Measurements from ENCODE around the gene CALD1.

The CALD1 gene

DNA sequence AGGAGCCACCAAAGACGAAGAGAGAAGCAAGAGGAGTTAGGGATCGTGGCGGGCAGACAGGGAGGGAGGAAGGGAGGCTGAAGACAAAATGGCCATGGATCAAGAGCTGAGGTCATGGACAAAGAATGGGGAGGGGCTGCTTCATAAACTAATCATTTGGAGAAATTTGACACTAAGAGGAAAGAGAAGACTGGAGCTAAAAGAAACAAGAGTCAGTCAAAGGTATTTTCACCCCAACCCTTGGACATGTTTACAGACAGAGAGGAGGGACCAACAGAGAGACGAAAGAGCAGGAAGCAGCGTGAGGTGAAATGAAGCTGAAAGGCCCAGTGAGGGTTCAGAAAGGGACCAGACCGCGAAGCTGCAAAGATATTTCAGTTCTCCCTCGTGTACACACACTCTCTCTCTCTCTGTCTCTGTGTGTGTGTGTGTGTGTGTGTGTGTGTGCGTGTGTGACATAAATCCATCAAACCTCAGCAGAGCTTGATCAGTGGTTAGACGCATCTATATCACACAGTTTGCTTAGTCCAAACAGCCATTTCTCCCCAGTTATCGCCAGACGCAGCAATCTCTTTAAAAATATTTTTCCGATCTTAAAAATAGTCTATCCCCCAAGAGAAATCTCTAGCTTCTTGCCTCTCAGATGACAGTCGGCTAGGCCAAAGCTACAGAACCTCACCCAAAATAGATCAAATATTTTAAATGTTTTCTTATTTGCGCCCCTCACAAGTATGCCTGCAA lies 12.5 kb upstream of the CALD1 start:
- DNase-seq = no peak

DNA sequence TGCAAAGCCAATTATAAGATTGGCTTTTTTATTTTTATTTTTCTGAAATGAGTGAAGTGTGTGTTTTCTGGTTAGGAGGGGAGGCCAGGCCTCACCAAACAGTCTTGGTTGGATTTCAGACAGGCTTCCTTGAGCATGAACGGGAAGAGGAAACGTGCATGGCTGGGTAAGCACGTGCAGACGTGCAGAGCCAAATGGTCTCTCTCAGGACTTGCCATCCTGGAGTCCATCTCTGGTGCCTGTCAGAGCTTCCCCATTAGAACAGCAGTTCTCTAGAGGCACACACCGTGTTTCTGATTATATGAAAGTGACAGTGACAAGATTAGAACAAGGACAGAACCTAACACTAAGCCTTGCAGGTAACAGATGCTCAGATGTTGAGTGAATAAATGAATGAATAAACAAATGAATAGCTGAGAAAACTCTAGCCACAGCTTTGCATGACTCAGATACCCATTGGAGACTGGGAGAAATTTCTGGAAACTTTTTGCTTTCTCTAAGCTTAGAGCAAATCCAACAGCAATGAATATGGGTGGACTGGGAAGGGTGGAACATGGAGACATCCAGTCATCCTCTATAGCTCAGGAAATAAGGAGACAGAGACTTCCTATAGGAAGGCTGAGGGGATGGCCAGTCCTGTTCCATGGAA lies 11.8 kb upstream of the CALD1 start:
- no peak for DNase-seq

DNA sequence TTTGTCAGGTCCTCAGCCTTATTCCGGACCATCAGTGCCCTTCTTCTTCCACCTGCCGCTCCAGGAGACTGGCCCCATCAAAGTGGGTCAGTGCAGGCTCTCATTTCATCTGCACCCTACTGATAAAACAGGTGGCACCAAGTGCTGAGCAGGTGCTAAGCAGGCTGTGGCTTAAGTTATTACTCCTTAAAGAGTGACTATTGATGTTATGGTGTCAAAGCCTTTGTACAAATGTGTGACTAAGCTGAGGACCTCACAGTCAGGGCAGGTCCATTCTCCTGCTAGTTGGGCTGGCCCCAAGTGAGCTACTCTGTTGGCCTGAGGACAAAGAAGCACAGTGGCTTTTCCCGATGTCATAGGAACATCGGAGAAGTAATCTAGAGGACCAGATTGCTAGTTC lies 11.2 kb upstream of the CALD1 start:
- no peak for DNase-seq

DNA sequence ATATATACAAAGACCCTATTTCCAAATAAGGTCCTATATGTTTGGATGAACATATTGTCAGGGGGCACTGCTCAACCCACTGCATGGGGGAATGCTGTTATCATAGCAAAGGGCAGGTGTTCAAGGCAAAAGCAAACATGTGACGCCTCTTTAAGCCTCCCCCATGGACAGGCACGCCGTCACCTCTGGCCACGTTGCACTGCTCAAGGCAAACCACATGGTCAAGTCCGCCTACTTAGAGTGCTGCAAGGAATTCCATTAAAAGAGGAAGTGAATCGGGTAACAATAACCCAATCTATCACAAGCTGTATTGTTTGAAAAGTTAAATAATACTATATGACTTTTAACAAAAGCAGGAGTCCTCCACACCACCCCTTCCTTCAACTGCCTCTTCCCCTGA lies 8.8 kb upstream of the CALD1 start:
- DNase-seq = no peak

DNA sequence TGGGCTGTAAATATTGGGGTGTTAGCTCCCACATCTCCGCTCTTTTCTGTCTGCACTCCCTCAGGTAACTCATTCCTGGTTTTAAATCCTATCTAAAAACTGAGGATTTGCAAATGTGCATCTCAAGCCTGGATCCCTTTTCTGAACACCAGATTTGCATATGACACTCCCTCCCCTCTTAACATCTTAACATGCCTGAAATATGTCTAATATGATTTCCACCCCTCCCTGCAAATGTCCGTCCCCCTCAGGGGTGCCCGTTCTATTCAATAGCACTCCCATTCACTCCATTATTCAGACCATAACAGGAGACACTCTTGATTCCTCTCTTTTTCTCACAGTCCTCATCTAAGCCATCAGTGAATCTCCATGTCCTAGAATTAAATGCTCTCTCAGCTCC lies 8.3 kb upstream of the CALD1 start:
- DNase-seq = no peak

DNA sequence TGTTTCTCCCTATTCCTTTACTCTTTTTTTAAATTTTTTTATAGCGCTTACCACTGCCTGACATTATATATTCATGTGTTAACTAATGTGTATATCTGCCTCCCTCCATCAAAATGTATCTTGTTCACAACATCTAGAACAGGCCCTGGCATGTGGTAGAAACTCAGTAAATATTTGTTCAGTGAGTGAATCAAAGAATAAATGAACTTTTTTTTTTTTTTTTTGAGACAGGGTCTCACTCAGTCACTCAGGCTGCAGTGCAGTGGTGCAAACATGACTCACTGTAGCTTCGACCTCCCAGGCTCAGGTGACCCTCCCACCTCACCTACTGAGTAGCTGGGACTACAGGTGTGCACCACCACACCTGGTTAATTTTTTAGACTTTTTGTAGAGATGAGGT lies 7.5 kb upstream of the CALD1 start:
- no peak for DNase-seq

DNA sequence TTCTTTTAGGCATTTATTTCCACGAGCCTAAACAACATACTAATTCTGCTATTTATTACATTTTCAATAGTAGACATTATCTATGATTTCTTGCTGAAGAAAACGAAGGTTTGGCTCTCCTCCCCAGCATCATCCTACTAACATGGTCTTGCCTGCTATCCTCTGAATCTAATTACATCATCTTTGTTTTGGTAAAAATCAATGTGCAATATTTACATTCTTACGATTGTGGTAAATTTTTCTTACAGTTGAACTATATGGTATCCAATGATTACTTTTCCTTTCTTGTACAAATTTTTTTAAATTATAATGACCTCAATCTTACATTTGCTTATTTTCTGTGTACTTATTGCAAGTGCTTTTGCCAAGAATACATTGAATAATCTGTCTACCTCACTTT lies 7.0 kb upstream of the CALD1 start:
- DNase-seq = no peak

DNA sequence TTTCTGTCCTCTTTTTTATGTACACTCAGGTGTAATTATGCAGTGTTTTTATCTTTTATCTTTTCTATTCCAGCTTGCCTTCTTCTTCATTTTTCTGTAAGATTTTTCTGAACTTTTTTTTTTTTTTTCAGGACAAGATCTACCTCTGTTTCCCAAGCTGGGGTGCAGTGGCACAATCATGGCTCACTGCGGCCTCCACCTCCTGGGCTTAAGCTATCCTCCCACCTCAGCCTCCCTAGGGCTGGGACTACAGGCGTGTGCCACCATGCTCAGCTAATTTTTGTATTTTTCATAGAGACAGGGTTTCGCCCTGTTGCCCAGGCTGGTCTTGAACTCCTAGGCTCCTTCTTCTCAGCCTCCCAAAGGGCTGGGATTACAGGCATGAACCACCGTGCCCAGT lies 6.3 kb upstream of the CALD1 start:
- DNase-seq = no peak

DNA sequence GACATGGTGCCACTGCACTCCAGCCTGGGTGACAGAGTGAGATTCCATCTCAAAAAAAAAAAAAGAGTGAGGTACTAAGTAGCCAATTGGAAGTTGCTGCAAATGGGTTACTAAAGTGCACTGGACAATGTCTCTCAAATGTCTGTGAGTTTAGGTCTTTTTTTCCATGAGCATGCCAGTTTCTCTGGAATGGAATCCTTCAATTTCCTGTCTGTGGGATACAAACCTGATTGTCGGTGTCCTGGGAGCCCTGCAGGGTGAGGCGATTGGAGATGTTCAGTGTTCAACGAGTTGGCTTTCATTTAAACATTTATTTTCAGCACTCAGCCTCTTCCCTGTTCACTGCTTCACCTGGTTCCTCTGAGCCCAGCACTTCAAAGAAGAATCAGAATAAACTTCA lies 5.3 kb upstream of the CALD1 start:
- no peak for DNase-seq

DNA sequence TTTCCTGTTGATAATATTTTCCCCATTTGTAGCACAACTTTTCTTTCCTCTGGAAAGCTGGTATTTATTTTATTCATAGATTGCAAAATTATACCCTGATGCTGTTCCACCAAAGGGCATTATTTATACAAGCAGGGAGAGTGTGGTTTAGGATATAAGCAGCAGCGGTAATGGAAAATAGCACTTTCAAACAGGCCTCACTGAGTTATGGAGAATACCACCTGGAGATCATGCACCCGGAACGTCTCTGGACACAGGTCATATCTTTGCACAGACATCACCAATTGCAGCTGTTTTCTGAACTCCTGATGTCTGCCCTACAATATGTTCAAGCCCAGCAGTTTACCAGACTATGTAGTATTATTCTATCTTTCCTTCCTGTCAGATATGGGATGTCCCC lies 2.0 kb upstream of the CALD1 start:
- DNase-seq = no peak

DNA sequence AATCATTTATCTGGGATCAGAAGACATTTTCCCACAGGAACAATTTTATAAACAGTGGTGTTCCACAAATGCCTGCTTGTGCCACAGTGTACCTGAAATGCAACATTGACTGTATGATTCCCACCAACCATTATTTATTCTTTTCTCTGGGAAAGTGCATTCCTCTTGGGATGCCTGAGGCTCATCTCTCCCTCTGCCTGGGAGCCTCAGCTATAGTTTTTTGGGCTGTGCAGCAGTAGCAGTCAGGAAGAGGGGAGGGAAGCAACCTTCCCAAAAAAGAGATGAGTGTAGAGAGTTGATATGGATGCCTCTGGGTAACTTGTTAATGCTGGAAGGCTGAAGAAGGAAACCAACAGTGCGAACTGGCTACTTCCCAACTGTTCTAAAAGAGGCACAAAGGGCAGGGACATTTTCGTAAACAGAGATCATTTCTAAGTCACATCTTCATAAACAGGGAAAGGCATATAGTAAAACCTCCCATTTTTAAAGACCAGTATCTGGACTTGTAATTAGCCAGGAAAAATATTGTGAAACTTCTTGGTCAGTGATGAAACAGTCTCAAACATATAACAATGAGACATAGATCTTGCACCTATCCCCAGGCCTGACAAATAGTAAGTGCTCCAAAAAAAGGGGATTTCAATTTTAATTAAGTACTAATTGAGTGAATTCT lies 1.4 kb upstream of the CALD1 start:
- no peak for DNase-seq

DNA sequence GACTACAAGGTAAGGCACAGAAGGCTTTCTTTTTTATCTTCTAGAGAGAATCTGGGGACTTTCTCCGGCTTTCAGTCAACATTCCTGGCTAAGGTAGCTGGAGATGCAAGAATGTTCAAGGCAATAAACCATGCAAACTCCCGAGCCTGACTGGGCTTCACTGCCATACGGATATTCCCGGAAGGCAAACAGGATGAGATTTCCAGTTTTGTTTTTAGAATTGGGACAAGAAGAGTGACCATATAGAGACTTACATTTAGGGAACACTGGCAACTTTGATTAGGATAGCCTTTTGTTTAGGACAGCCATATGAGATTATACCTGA lies 269 bp downstream of the CALD1 start:
- DNase-seq = no peak

DNA sequence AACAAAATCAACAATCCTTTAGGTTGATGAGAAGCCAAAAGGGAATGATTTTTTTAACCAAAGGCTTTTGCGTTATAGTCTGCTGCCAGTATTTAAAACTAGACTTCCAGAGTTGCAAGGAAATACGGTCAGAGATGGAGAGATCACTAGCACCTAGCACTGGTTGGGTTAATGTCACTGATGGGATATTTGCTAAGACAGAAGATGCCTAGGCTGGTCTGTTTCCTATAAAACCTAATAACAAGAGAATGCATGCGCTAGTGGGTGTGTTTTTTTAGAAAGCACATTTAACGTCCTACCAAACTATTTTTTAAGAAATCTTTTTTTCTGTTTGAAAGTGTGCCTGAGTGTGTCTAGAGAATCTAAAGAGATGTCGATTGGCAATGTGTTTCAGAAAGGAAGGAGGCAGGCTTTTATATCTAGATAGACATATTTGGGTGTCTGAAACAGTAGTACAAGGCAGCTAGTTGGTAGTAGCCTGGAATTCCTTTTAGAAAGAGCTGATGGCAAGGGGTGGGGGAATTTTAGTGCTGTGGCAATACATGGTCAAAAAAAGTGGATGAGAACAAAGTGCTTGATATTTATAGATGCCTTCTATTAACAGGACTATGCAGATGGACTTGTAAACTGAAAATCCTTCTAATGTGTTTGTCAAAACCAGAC lies 863 bp downstream of the CALD1 start:
- no peak for DNase-seq

DNA sequence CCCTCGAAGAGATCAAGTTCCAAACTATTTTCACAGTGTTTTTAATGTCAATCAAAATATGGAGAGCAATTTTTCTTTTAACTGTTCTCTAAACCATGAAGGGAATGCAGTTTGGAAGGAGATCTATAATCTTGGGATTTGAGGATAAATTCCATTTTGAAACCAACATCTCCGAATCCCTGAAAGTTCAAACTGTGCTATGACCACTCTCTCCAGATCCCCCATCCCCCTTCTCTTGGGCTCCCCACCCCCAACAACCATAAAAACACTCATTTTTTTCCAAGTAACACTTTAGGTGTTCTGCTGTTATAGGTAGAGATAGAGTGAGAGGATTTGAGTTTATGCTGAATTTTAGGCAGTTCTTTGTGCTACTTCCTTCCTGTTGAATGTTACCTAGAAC lies 1.7 kb downstream of the CALD1 start:
- no peak for DNase-seq

DNA sequence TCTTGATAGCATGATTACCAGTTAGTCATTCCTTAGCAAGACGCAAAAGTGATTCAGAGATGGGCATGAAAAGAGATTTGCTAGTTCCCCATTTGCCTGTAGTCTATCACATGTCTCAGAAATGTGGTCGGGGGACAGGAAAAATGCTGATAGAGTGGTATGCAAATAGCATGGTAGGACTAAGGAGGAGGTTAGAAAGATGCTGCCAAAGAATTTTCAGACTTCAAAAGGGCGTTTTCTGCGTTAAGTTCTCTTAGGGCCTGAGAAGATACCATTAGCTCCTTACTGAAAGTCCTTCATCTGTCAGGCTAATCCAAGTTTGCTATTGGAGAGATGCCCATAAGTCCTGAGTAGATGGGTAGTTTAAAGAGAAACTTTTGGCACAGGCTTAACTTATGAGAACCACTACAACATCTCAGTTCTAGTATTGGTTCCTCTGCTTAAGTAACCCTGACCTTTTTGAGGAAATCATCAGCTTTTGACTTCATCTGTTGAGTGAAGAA lies 2.7 kb downstream of the CALD1 start:
- no peak for DNase-seq

DNA sequence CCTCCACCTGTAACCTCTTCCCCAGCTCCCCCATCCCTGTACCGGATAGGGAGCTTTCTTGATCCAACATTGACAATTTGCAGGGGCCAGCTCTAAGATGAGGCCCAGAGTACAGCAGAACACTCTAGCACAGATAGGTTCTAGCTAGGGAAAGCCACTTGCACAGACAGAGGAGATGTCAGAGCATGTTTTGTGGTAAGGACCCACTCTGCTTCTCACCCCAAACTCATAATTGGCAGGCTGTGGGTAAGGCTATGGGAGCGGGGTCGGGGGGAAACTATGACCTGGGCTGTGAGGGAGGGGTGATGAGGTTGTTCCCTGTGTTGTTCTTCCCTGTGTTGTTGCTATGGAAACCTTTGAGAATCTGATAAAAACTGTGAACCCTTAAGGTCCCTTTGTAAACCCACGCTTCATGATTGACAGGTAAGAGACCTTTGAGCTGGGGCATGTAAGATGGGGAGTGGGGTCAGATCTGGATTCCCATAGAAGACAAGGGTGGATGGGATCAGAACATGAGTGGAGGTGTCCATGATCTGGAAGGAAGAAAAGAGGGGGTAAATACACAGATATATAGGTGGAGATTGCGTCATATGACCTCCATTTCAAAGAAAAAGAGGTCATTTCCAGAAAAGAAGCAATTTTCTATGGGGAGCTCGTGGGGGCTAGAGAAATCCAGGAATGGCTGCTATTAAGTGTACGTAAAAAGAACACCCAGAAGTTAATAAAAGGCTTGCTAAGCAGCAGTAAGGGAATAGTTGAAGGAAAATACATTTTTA lies 4.0 kb downstream of the CALD1 start:
- DNase-seq = no peak

DNA sequence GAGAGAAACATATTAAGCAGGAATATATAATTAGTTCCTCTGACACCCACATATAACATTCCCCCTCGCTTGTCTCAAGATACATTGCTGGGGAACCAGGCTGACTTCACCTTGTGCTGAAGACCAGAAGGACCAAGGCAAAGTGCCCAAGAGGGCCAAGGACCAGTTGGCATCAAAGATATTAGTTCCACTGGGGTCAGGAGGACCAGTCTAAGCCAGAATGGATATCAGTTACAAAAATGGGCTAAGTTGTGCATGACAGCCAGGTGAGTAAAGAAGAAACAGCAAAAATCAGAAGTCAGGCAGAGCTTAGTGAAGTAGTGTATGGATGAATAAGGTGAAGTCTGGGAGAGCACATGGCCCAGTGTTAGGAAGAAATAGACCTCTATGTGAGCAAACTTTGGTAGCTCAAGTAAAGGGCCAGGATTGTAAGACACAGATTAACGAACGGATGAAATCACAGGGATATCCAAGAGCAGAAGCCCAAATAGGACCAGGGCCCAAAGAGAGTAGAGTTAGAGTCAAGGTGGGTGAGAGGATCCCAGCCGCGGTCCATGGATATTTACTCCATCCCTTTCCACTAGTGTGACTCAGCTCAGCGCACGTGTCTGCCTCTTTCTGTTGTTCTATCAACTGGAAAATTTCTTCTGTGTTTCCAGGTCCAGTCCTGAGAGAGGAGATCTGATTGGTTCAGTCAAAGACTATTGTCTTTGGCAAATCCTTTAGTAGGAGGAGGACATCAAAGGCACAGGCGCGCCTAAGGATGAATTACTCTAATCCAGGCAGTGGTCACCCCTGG lies 5.0 kb downstream of the CALD1 start:
- no peak for DNase-seq

DNA sequence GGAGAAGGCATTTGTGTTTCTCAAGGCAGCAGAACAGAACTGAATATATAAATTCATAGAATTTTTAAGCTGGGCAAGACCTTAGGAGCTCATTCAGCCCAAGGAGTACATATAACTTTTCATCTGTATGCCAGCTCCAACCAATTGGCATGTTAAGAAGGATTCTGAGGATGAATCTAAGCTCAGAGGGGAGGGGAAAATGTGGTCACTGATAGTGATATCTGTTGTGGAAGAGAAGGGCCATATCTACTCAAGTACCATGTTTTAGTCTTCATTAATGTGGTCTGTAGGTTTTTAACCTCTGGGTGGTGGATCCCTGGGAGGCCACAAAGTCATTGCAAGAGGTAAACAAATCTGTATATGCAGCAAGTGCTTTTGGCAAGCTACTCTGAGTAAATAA lies 6.4 kb downstream of the CALD1 start:
- no peak for DNase-seq

DNA sequence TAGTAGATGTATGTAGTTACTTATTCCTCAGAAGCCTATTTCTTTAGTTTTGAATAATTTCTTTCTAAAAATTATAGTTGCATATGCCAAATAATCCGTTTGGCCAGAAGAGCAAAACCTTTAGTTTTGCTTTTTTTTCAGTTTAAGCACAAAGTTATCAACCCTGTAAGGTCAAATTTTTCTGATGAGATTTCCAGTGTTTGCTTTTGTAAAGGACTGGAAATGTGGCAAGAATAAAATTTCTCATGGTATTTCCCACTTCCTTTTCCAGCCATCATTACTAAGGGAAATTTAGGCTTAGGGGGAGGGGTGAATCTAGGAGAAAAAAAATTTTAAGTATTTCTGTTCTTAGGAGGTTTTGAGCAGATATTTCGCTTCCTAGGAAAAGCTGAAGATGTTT lies 7.6 kb downstream of the CALD1 start:
- DNase-seq = no peak

DNA sequence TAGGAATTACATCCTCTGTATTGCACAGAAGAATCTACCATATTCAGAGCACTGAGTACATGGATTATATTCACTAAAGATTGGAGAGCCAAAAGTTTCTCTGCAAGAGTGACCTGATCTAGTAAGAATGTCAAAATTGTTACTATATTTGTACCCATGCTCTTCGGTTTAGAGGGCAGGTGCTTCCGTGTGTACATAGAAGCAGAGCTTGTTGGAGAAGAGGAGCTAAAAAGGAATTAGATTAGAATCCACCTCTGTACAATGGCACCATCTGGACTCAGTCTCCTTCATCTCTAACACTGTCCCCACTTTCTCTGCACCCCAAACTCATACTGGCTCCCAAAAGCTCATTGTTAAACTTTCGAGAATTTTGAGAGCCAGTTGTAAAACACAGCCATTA lies 8.3 kb downstream of the CALD1 start:
- DNase-seq = no peak

DNA sequence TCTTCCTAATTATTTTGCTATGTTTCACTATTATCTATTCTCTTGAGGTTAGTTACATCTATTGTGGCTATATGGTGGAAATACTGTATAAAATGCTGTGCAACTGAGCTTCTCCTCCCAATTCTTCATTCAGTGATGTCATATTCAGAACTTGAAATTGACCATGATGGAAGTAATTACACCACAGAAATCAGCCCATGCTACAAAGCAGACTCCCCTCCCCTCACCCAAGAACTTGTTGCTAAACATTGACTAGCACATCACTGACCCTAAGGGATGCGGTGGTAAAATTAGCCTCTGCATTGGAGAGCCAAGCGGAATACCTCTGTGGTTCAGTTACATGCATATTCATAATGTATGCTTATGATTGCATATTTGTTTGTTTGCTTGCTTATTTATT lies 8.8 kb downstream of the CALD1 start:
- DNase-seq = no peak

DNA sequence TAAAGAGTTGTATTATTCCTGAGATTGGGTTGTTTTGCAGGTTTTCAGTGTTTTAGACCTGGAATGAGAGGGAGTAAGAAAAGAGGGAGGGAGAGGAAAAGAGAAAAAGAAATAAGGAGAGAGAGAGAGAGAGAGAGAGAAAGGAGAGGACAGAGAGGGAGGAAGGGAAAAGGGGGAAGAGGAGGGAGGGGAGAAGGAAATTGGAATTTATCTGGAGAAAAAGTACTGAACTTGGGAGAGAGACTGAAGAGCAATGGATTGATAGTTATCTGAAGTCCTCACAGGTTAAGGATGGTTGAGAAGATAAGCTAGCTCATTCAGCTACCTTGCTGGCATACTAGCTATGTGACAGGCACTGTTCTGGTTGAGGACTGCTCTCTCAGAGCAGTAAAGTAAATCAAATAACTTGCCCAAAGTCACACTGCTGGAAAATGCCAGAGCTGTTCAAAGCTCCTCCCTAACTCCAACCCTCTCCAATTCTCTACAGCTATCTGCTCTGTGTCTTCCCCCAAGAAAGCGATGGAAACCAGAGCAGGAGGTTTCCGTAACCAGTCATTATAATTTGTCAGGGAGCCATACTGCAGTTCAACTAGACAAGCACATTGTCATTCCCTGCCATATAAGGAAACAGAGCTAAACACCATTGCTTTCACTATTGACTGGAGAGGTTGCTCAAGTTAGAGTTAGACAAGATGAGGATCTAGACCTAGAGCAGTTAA lies 10.7 kb downstream of the CALD1 start:
- DNase-seq = no peak

Measured in activated T-cell treated with anti-CD3 and anti-CD28 coated beads for 4 hours (primary cell).